Esophagus squamous epithelium (tissue), 4 donors: Measurements from ENCODE around the gene TSHZ2.

Source experiments
- POLR2A ChIP-seq, 4 donors: fragments of 450-650 bp; IDR thresholded peaks; one replicate each; pipeline ENCODE4 v1.6.1; 2017; ENCODE audit warnings: antibody characterized with exemption in 4 of 4, mild to moderate bottlenecking in 4 of 4, moderate library complexity in 3 of 4
- TF ChIP-seq, protein P1 (sequence below), 6 experiments: fragments of 450-650 bp in 4 of 6; fragments of 200-600 bp in 2 of 6; sonication (generic) in 2 of 6; IDR thresholded peaks; one replicate each; pipeline ENCODE4 v1.5.1; 2016 to 2019; ENCODE audit warnings: antibody characterized with exemption in 6 of 6, mild to moderate bottlenecking in 4 of 6, moderate library complexity in 4 of 6

DNA sequence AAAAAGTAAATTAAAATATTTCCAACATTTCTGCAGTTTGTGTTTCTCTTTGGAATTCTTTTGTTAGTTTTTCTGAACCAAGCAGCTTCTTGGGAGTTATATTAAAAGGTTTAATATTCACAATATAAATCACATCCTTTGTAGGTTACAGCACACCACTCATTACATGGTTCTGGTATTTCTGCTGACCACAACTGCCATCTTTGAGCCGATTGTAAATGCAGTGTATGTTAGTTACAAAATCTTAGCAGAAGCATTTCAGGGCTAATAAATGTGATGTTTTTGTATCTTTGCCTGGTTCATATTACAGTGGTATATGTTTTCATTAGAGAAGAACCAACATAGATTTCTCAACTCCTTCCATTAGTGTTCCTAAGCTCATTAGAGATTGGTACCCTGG lies 19.1 kb upstream of the TSHZ2 start:
- TF ChIP-seq, protein P1, sequence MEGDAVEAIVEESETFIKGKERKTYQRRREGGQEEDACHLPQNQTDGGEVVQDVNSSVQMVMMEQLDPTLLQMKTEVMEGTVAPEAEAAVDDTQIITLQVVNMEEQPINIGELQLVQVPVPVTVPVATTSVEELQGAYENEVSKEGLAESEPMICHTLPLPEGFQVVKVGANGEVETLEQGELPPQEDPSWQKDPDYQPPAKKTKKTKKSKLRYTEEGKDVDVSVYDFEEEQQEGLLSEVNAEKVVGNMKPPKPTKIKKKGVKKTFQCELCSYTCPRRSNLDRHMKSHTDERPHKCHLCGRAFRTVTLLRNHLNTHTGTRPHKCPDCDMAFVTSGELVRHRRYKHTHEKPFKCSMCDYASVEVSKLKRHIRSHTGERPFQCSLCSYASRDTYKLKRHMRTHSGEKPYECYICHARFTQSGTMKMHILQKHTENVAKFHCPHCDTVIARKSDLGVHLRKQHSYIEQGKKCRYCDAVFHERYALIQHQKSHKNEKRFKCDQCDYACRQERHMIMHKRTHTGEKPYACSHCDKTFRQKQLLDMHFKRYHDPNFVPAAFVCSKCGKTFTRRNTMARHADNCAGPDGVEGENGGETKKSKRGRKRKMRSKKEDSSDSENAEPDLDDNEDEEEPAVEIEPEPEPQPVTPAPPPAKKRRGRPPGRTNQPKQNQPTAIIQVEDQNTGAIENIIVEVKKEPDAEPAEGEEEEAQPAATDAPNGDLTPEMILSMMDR (IDR thresholded peaks at IDR 0.05) = no peak
- TF ChIP-seq POLR2A (IDR thresholded peaks at IDR 0.05) = no peak
